CD14-positive monocyte (primary cell): ENCODE data around the gene PLEKHA7. TPM values are rescaled to one million over a fixed set of nuclear protein-coding genes. Genes with fewer than 3 reads are reported as not detected.

Experiments used
- DNase-seq, 3 donors: peaks; one replicate each; pipeline ENCODE4 v3.0.0-alpha.2; 2011 to 2022
- H2AFZ ChIP-seq: 2 replicates; pipeline ENCODE4 v1.6.0; 2012; ENCODE audit warnings: mild to moderate bottlenecking, low read depth, low read length, inconsistent platforms; ENCODE audit not compliant: insufficient read depth, poor library complexity, severe bottlenecking
- H3K27ac ChIP-seq, 2 donors: 1 replicate in 1 of 2; 2 replicates in 1 of 2; pipeline ENCODE4 v1.5.1; 2012 to 2013; ENCODE audit warnings: low read length in 2 of 2, control low read depth in 1 of 2, inconsistent platforms in 1 of 2, low read depth in 1 of 2, mild to moderate bottlenecking in 1 of 2
- H3K27me3 ChIP-seq, 2 donors: one replicate each; pipeline versions ENCODE4 v1.6.0 to v1.6.1; 2011 to 2013; ENCODE audit warnings: low read length in 2 of 2; ENCODE audit not compliant: control insufficient read depth in 2 of 2, insufficient read depth in 2 of 2
- H3K36me3 ChIP-seq, 2 donors: replicated peaks in 1 of 2; 1 replicate in 1 of 2; 2 replicates in 1 of 2; pipeline versions ENCODE4 v1.5.1 to v1.6.1; 2012 to 2013; ENCODE audit warnings: low read length in 2 of 2, control low read depth in 1 of 2, inconsistent platforms in 1 of 2, mild to moderate bottlenecking in 1 of 2; ENCODE audit not compliant: insufficient read depth in 2 of 2, control insufficient read depth in 1 of 2
- H3K4me1 ChIP-seq, 2 donors: 1 replicate in 1 of 2; 2 replicates in 1 of 2; pipeline versions ENCODE4 v1.5.1 to v1.6.1; 2012 to 2013; ENCODE audit warnings: low read length in 2 of 2, control low read depth in 1 of 2, inconsistent platforms in 1 of 2, mild to moderate bottlenecking in 1 of 2, moderate library complexity in 1 of 2; ENCODE audit not compliant: insufficient read depth in 2 of 2, control insufficient read depth in 1 of 2
- H3K4me2 ChIP-seq: replicated peaks from 2 replicates; pipeline ENCODE3; 2012; ENCODE audit warnings: low read length, moderate library complexity, mild to moderate bottlenecking; ENCODE audit not compliant: poor library complexity, severe bottlenecking; ENCODE audit errors: extremely low read depth
- H3K4me3 ChIP-seq, 3 experiments: fragments of 200-600 bp in 1 of 3; sonication (generic) in 1 of 3; replicated peaks in 1 of 3; 1 replicate in 2 of 3; 2 replicates in 1 of 3; pipeline ENCODE4 v1.5.1; 2011 to 2013; ENCODE audit warnings: low read length in 3 of 3, mild to moderate bottlenecking in 3 of 3, control low read depth in 2 of 3, low read depth in 2 of 3, inconsistent platforms in 1 of 3, moderate library complexity in 1 of 3
- H3K79me2 ChIP-seq: 2 replicates; pipeline ENCODE4 v1.6.0; 2012; ENCODE audit warnings: mild to moderate bottlenecking, control low read depth, inconsistent platforms, low read length, moderate library complexity; ENCODE audit not compliant: insufficient read depth
- H3K9ac ChIP-seq: 2 replicates; pipeline ENCODE4 v1.6.0; 2017; ENCODE audit warnings: low read length, mild to moderate bottlenecking; ENCODE audit not compliant: insufficient read depth, poor library complexity, severe bottlenecking
- H3K9me3 ChIP-seq, 2 donors: replicated peaks in 1 of 2; 1 replicate in 1 of 2; 2 replicates in 1 of 2; pipeline versions ENCODE4 v1.5.1 to v1.6.1; 2012 to 2013; ENCODE audit warnings: low read length in 2 of 2, control low read depth in 1 of 2; ENCODE audit not compliant: control insufficient read depth in 1 of 2, insufficient read depth in 1 of 2
- H4K20me1 ChIP-seq: 2 replicates; pipeline ENCODE4 v1.6.0; 2012; ENCODE audit warnings: mild to moderate bottlenecking, low read length, control low read depth, moderate library complexity; ENCODE audit not compliant: insufficient read depth
- H3K27ac Mint-ChIP-seq, 7 donors: one replicate each; pipeline ENCODE4 v1.8.0; 2020; ENCODE audit warnings: mild to moderate bottlenecking in 7 of 7, mixed read lengths in 7 of 7, moderate library complexity in 6 of 7, inconsistent platforms in 2 of 7
- H3K27me3 Mint-ChIP-seq, 3 donors: one replicate each; pipeline ENCODE4 v1.8.0; 2021 to 2022; ENCODE audit warnings: low read depth in 3 of 3, mild to moderate bottlenecking in 3 of 3, mixed read lengths in 3 of 3, moderate library complexity in 3 of 3, inconsistent platforms in 1 of 3
- H3K36me3 Mint-ChIP-seq, 2 donors: one replicate each; pipeline ENCODE4 v1.8.0; 2020; ENCODE audit warnings: mixed read lengths in 2 of 2, inconsistent platforms in 1 of 2, mild to moderate bottlenecking in 1 of 2
- H3K4me1 Mint-ChIP-seq: one replicate; pipeline ENCODE4 v1.8.0; 2020; ENCODE audit warnings: mild to moderate bottlenecking, mixed read lengths
- H3K4me3 Mint-ChIP-seq, 2 donors: one replicate each; pipeline ENCODE4 v1.8.0; 2020; ENCODE audit warnings: mild to moderate bottlenecking in 2 of 2, mixed read lengths in 2 of 2, moderate library complexity in 1 of 2
- H3K9me3 Mint-ChIP-seq, 7 donors: one replicate each; pipeline ENCODE4 v1.8.0; 2020 to 2022; ENCODE audit warnings: mixed read lengths in 7 of 7, mild to moderate bottlenecking in 6 of 7, moderate library complexity in 6 of 7, inconsistent platforms in 2 of 7
- WGBS: methylation state at CpG from one replicate; pipeline ENCODE4 v1.1.5; 2013; ENCODE audit warnings: missing lambda C conversion rate; ENCODE audit not compliant: insufficient coverage; 5-methylcytosine and 5-hydroxymethylcytosine counted together
- intact Hi-C, 2 donors: fragments of 100-400 bp; cut with micrococcal nuclease; formaldehyde crosslinking; loops; one replicate each; pipeline versions ENCODE4 v1.15.0 to v1.15.1; 2023
- polyA plus RNA-seq, 3 donors: library from polyadenylated mRNA; depleted of rRNA in 1 of 3; unstranded in 2 of 3; stranded (reverse) in 1 of 3; fragments of 300-500 nt in 2 of 3; fragments of >200 nt in 1 of 3; fragmentation: Illumina TruSeq in 2 of 3; gene quantifications; 1 replicate in 2 of 3; 2 replicates in 1 of 3; pipeline ENCODE4 v1.2.3, GENCODE V29; 2012 to 2021
- TF ChIP-seq, protein P1 (sequence below): fragments of 200-600 bp; IDR thresholded peaks from one replicate; pipeline ENCODE4 v1.8.0; 2022; ENCODE audit warnings: antibody characterized with exemption, mild to moderate bottlenecking

Gene PLEKHA7
- polyA plus RNA-seq, 3 donors, result 0.05 to 0.92 (median 0.22) TPM

DNA sequence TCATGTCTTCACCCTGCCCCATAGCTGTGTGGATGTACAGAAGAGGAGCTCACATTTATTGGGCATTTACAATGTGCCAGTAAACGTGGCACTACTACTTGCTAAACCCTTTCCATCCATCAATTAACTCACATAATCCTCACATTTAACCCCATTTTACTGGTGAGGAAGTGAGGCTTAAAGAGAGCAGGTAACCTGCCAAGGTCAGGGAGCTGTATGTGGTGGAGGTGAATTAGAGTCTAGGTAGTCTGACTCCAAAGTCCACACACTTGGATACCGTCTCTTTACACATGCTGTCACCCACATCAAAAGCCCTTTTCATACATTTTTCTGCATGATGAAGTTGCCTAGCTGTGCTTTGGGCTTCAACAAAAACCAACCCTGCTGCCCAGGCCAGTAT, 10.8 kb downstream of the PLEKHA7 start:
- Mint-ChIP-seq H3K27ac (no peak overlapping the region), H3K36me3 (no peaks in the 10 kb centered on the region), H3K9me3 (peaks cover 0 to 1% (median 0%) of the 10 kb centered on the region in 7 donors), H3K27me3 (peaks cover 0 to 5% (median 1%) of the 10 kb centered on the region in 3 donors), H3K4me1 (no peaks in the 10 kb centered on the region), H3K4me3 (no peak overlapping the region)
- TF ChIP-seq, protein P1, sequence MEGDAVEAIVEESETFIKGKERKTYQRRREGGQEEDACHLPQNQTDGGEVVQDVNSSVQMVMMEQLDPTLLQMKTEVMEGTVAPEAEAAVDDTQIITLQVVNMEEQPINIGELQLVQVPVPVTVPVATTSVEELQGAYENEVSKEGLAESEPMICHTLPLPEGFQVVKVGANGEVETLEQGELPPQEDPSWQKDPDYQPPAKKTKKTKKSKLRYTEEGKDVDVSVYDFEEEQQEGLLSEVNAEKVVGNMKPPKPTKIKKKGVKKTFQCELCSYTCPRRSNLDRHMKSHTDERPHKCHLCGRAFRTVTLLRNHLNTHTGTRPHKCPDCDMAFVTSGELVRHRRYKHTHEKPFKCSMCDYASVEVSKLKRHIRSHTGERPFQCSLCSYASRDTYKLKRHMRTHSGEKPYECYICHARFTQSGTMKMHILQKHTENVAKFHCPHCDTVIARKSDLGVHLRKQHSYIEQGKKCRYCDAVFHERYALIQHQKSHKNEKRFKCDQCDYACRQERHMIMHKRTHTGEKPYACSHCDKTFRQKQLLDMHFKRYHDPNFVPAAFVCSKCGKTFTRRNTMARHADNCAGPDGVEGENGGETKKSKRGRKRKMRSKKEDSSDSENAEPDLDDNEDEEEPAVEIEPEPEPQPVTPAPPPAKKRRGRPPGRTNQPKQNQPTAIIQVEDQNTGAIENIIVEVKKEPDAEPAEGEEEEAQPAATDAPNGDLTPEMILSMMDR, result no peak
- Histone ChIP-seq H4K20me1 (no peaks in the 10 kb centered on the region), H3K27me3 (no peaks in the 10 kb centered on the region), H2AFZ (no peak overlapping the region), H3K79me2 (no peaks in the 10 kb centered on the region), H3K27ac (no peak overlapping the region), H3K36me3 (no peaks in the 10 kb centered on the region), H3K9me3 (no peaks in the 10 kb centered on the region), H3K4me3 (no peak overlapping the region), H3K9ac (no peak overlapping the region), H3K4me2 (no peak overlapping the region), H3K4me1 (no peaks in the 10 kb centered on the region)
- 100% methylated on average over 1 of the region's 2 CpGs for WGBS
- DNase-seq, result no peak
- intact Hi-C loops, result no loop called here

- no peaks in the 10 kb centered on the region for H3K36me3 Mint-ChIP-seq
- no peaks in the 10 kb centered on the region for H3K9me3 ChIP-seq
- no peaks in the 10 kb centered on the region for H3K79me2 ChIP-seq
- TF ChIP-seq, protein P1, result no peak
- intact Hi-C loops, result no loop called here
- no peak overlapping the region for H3K4me3 Mint-ChIP-seq
- H4K20me1 ChIP-seq, result no peaks in the 10 kb centered on the region
- WGBS, result 95% methylated on average over 4 of the region's 4 CpGs
- H3K4me3 ChIP-seq, result no peak overlapping the region
- no peak for DNase-seq
- peaks cover 0 to 6% (median 1%) of the 10 kb centered on the region in 3 donors for H3K27me3 Mint-ChIP-seq
- no peaks in the 10 kb centered on the region for H3K4me1 ChIP-seq
- H3K36me3 ChIP-seq, result no peaks in the 10 kb centered on the region
- no peak overlapping the region for H2AFZ ChIP-seq
- no peak overlapping the region for H3K27ac ChIP-seq
- H3K27ac Mint-ChIP-seq, result no peak overlapping the region
- H3K9ac ChIP-seq, result no peak overlapping the region
- H3K9me3 Mint-ChIP-seq, result peaks cover 0 to 1% (median 0%) of the 10 kb centered on the region in 7 donors
- no peak overlapping the region for H3K4me2 ChIP-seq
- H3K4me1 Mint-ChIP-seq, result no peaks in the 10 kb centered on the region
- H3K27me3 ChIP-seq, result no peaks in the 10 kb centered on the region
These were observed 11.7 kb downstream of the PLEKHA7 start for GRCh38 chr11:17002543-17002942.
